WTC11 (cell line): ENCODE data around the gene MORC4. TPM values are rescaled to one million over a fixed set of nuclear protein-coding genes. Genes with fewer than 3 reads are reported as not detected.

Experiments used
- ATAC-seq: fragments of 200-7000 bp; cut with Tn5 transposase; 2 replicates; pipeline ENCODE4 v1.10.0; 2021; ENCODE audit warnings: mild to moderate bottlenecking, moderate library complexity
- CTCF ChIA-PET: fragments of 300-600 bp; sonication (Branson Sonifier 250); formaldehyde crosslinking; loops from one replicate; lab custom pipeline; 2021; ENCODE audit warnings: antibody characterized with exemption; lab: Charles Lee
- POLR2A ChIA-PET: fragments of 350-600 bp; sonication (Branson Sonifier 250); formaldehyde crosslinking; loops from one replicate; lab custom pipeline; 2021; ENCODE audit warnings: antibody characterized with exemption; lab: Charles Lee
- DNase-seq: peaks from one replicate; pipeline ENCODE4 v3.0.0; 2021; ENCODE audit warnings: low spot score
- H3K27ac Mint-ChIP-seq: 2 replicates; pipeline ENCODE4 v1.8.0; 2021; ENCODE audit warnings: mixed read lengths
- H3K27me3 Mint-ChIP-seq: 2 replicates; pipeline ENCODE4 v1.8.0; 2021; ENCODE audit warnings: low read depth, mild to moderate bottlenecking, moderate library complexity, mixed read lengths
- H3K36me3 Mint-ChIP-seq: 2 replicates; pipeline ENCODE4 v1.8.0; 2021; ENCODE audit warnings: mixed read lengths
- H3K4me1 Mint-ChIP-seq: 2 replicates; pipeline ENCODE4 v1.8.0; 2022; ENCODE audit warnings: mixed read lengths
- H3K4me3 Mint-ChIP-seq: 2 replicates; pipeline ENCODE4 v1.8.0; 2021; ENCODE audit warnings: mild to moderate bottlenecking, moderate library complexity, mixed read lengths
- H3K9me3 Mint-ChIP-seq: 2 replicates; pipeline ENCODE4 v1.8.0; 2021; ENCODE audit warnings: mixed read lengths
- AR ChIP-seq: fragments of 250-450 bp; sonication (Bioruptor Pico); IDR thresholded peaks from 2 replicates; pipeline ENCODE4 v1.9.0; 2021; ENCODE audit warnings: mild to moderate bottlenecking
- ATF1 ChIP-seq: sonication (generic); formaldehyde crosslinking; IDR thresholded peaks from 2 replicates; pipeline ENCODE4 v1.8.1; 2023; ENCODE audit warnings: mild to moderate bottlenecking, moderate library complexity, missing genetic modification reagents
- EMX1 ChIP-seq: fragments of 250-450 bp; sonication (Bioruptor Pico); IDR thresholded peaks from 2 replicates; pipeline ENCODE4 v1.8.0; 2021; ENCODE audit warnings: mild to moderate bottlenecking
- ETV6 ChIP-seq: sonication (generic); formaldehyde crosslinking; IDR thresholded peaks from 2 replicates; pipeline ENCODE4 v1.8.1; 2022; ENCODE audit warnings: mild to moderate bottlenecking, missing genetic modification reagents
- HMGA2 ChIP-seq: fragments of 250-450 bp; sonication (Bioruptor Pico); IDR thresholded peaks from 2 replicates; pipeline ENCODE4 v1.4.0; 2021; ENCODE audit warnings: mild to moderate bottlenecking, moderate library complexity
- IRF1 ChIP-seq: sonication (generic); formaldehyde crosslinking; IDR thresholded peaks from 2 replicates; pipeline ENCODE4 v1.8.0; 2023; ENCODE audit warnings: missing genetic modification reagents
- JUN ChIP-seq: sonication (generic); formaldehyde crosslinking; IDR thresholded peaks from 2 replicates; pipeline ENCODE4 v1.8.0; 2023; ENCODE audit warnings: mild to moderate bottlenecking, missing genetic modification reagents
- KAT7 ChIP-seq: sonication (generic); formaldehyde crosslinking; IDR thresholded peaks from 2 replicates; pipeline ENCODE4 v1.8.1; 2023; ENCODE audit warnings: missing genetic modification reagents, mild to moderate bottlenecking, borderline replicate concordance
- NFATC4 ChIP-seq: fragments of 250-450 bp; sonication (Bioruptor Pico); IDR thresholded peaks from 2 replicates; pipeline ENCODE4 v1.9.0; 2021; ENCODE audit warnings: mild to moderate bottlenecking
- SMAD3 ChIP-seq: sonication (generic); formaldehyde crosslinking; IDR thresholded peaks from 2 replicates; pipeline ENCODE4 v1.8.0; 2022; ENCODE audit warnings: missing genetic modification reagents, mild to moderate bottlenecking, borderline replicate concordance
- SMAD4 ChIP-seq: sonication (generic); formaldehyde crosslinking; IDR thresholded peaks from 2 replicates; pipeline ENCODE4 v1.8.0; 2022; ENCODE audit warnings: mild to moderate bottlenecking, missing genetic modification reagents
- TEAD4 ChIP-seq: sonication (generic); formaldehyde crosslinking; IDR thresholded peaks from 2 replicates; pipeline ENCODE4 v1.8.0; 2022; ENCODE audit warnings: mild to moderate bottlenecking, missing genetic modification reagents
- ZBTB21 ChIP-seq: sonication (generic); formaldehyde crosslinking; IDR thresholded peaks from 2 replicates; pipeline ENCODE4 v1.8.1; 2023; ENCODE audit warnings: mild to moderate bottlenecking, missing genetic modification reagents, borderline replicate concordance
- ZNF138 ChIP-seq: sonication (generic); formaldehyde crosslinking; conservative IDR thresholded peaks from 2 replicates; pipeline ENCODE4 v1.8.1; 2022; ENCODE audit warnings: mild to moderate bottlenecking, moderate library complexity, missing genetic modification reagents
- ZNF317 ChIP-seq: sonication (generic); formaldehyde crosslinking; IDR thresholded peaks from 2 replicates; pipeline ENCODE4 v1.8.1; 2023; ENCODE audit warnings: low read depth, mild to moderate bottlenecking, moderate library complexity, missing genetic modification reagents, borderline replicate concordance
- total RNA-seq: library from RNA; stranded (reverse); gene quantifications from 3 replicates; pipeline ENCODE4 v1.2.3, GENCODE V29; 2021
- TF ChIP-seq, protein P1 (sequence below): sonication (generic); formaldehyde crosslinking; IDR thresholded peaks from 2 replicates; pipeline ENCODE4 v1.8.0; 2023; ENCODE audit warnings: mild to moderate bottlenecking, missing genetic modification reagents
- TF ChIP-seq, protein P2 (sequence below): sonication (generic); formaldehyde crosslinking; IDR thresholded peaks from 2 replicates; pipeline ENCODE4 v1.8.1; 2023; ENCODE audit warnings: mild to moderate bottlenecking, missing genetic modification reagents, borderline replicate concordance
- TF ChIP-seq, protein P3 (sequence below): sonication (generic); formaldehyde crosslinking; IDR thresholded peaks from 2 replicates; pipeline ENCODE4 v1.8.0; 2022; ENCODE audit warnings: mild to moderate bottlenecking, missing genetic modification reagents
- TF ChIP-seq, protein P4 (sequence below): fragments of 250-450 bp; sonication (Bioruptor Pico); conservative IDR thresholded peaks from 2 replicates; pipeline ENCODE4 v1.9.0; 2021; ENCODE audit warnings: mild to moderate bottlenecking

The MORC4 gene
- total RNA-seq, 1 experiment from 2014 or later, result 4.6 TPM

DNA sequence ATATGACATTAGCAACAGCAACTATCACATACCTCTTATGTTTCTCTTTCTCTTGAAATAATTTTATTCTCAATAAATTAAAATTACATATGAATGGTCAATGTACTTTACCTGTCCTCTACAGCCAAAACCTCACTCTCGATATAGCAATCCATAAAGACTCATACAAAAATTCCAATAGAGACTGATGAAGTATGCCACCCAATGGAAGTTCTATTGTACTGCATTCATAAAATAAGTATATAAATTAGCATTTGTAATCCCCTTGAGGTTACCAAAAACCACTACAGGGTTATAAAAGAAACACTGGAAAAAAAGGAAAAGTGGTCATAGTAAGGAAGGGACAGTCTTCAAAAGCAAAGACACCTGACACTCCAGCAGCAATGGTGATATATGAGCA is 47.0 kb downstream of the MORC4 start:
- DNase-seq, result no peak
- Mint-ChIP-seq H3K4me1 (no peaks in the 10 kb centered on the region), H3K27ac (no peak overlapping the region), H3K9me3 (no peaks in the 10 kb centered on the region), H3K27me3 (no peaks in the 10 kb centered on the region), H3K36me3 (no peaks in the 10 kb centered on the region; the same call in 1 of the 2 replicates), H3K4me3 (no peak overlapping the region)
- ChIA-PET POLR2A (no interaction called here), CTCF (interaction anchor here (1.7 kb wide), 1 partner anchor 54 kb away, joined by 5 read pairs; no protein-coding TSS in a partner anchor)
- ATAC-seq, result no peak
- no peak for TF ChIP-seq SMAD4
- no peak for TF ChIP-seq ETV6 (CRISPR knock-in tag)
- no peak for TF ChIP-seq ZNF317 (CRISPR knock-in tag)
- no peak for TF ChIP-seq EMX1 (CRISPR knock-in tag)
- no peak for TF ChIP-seq ZBTB21 (CRISPR knock-in tag)

GRCh38 chrX:106952538-106952937 is 47.5 kb downstream of the MORC4 start:
- DNase-seq (no peak), ATAC-seq (no peak)
- no peak for TF ChIP-seq TEAD4
- TF ChIP-seq, protein P1, sequence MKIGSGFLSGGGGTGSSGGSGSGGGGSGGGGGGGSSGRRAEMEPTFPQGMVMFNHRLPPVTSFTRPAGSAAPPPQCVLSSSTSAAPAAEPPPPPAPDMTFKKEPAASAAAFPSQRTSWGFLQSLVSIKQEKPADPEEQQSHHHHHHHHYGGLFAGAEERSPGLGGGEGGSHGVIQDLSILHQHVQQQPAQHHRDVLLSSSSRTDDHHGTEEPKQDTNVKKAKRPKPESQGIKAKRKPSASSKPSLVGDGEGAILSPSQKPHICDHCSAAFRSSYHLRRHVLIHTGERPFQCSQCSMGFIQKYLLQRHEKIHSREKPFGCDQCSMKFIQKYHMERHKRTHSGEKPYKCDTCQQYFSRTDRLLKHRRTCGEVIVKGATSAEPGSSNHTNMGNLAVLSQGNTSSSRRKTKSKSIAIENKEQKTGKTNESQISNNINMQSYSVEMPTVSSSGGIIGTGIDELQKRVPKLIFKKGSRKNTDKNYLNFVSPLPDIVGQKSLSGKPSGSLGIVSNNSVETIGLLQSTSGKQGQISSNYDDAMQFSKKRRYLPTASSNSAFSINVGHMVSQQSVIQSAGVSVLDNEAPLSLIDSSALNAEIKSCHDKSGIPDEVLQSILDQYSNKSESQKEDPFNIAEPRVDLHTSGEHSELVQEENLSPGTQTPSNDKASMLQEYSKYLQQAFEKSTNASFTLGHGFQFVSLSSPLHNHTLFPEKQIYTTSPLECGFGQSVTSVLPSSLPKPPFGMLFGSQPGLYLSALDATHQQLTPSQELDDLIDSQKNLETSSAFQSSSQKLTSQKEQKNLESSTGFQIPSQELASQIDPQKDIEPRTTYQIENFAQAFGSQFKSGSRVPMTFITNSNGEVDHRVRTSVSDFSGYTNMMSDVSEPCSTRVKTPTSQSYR (CRISPR knock-in tag), result no peak
- no peak for TF ChIP-seq NFATC4 (CRISPR knock-in tag)
- TF ChIP-seq IRF1 (CRISPR knock-in tag), result no peak
- no peak for TF ChIP-seq AR (CRISPR knock-in tag)
- TF ChIP-seq KAT7 (CRISPR knock-in tag), result no peak
- TF ChIP-seq SMAD3 (CRISPR knock-in tag), result no peak
- TF ChIP-seq EMX1 (CRISPR knock-in tag), result no peak
- TF ChIP-seq, protein P2, sequence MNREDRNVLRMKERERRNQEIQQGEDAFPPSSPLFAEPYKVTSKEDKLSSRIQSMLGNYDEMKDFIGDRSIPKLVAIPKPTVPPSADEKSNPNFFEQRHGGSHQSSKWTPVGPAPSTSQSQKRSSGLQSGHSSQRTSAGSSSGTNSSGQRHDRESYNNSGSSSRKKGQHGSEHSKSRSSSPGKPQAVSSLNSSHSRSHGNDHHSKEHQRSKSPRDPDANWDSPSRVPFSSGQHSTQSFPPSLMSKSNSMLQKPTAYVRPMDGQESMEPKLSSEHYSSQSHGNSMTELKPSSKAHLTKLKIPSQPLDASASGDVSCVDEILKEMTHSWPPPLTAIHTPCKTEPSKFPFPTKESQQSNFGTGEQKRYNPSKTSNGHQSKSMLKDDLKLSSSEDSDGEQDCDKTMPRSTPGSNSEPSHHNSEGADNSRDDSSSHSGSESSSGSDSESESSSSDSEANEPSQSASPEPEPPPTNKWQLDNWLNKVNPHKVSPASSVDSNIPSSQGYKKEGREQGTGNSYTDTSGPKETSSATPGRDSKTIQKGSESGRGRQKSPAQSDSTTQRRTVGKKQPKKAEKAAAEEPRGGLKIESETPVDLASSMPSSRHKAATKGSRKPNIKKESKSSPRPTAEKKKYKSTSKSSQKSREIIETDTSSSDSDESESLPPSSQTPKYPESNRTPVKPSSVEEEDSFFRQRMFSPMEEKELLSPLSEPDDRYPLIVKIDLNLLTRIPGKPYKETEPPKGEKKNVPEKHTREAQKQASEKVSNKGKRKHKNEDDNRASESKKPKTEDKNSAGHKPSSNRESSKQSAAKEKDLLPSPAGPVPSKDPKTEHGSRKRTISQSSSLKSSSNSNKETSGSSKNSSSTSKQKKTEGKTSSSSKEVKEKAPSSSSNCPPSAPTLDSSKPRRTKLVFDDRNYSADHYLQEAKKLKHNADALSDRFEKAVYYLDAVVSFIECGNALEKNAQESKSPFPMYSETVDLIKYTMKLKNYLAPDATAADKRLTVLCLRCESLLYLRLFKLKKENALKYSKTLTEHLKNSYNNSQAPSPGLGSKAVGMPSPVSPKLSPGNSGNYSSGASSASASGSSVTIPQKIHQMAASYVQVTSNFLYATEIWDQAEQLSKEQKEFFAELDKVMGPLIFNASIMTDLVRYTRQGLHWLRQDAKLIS, result no peak
- no peak for TF ChIP-seq HMGA2 (CRISPR knock-in tag)
- TF ChIP-seq, protein P3, sequence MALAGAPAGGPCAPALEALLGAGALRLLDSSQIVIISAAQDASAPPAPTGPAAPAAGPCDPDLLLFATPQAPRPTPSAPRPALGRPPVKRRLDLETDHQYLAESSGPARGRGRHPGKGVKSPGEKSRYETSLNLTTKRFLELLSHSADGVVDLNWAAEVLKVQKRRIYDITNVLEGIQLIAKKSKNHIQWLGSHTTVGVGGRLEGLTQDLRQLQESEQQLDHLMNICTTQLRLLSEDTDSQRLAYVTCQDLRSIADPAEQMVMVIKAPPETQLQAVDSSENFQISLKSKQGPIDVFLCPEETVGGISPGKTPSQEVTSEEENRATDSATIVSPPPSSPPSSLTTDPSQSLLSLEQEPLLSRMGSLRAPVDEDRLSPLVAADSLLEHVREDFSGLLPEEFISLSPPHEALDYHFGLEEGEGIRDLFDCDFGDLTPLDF, result no peak
- no peak for TF ChIP-seq ATF1 (CRISPR knock-in tag)
- no peak for TF ChIP-seq ZNF138 (CRISPR knock-in tag)
- no peak for TF ChIP-seq JUN
- TF ChIP-seq, protein P4, sequence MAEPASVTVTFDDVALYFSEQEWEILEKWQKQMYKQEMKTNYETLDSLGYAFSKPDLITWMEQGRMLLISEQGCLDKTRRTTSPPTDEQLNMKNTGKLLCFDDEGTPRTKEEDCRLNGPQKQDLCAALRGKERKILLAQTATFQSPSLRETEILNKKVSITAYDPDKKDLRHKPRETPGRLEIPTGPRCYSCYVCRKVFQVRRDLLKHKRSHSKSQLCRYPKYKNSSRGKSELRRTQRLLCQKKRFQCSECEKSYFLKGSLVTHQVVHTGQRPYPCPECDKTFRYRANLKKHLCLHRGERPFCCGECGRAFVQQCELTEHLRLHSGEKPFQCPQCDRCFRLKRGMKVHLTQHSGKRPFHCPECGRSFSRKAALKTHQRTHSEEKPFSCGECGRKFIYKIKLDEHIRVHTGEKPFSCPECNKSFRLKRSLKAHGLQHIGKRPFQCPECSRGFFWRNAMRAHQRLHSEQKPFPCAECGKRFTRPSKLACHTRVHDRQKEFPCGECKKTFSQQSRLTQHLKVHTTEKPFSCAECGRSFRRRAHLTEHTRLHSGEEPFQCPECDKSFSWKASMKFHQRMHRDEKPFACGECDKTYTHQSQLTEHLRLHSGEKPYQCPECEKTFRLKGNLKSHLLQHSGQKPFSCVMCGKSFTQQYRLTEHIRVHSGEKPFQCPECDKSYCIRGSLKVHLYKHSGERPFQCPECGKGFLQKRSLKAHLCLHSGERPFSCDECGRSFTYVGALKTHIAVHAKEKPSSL, result no peak
- Mint-ChIP-seq H3K36me3 (no peaks in the 10 kb centered on the region; the same call in 1 of the 2 replicates), H3K4me3 (no peak overlapping the region), H3K27me3 (no peaks in the 10 kb centered on the region), H3K27ac (no peak overlapping the region), H3K4me1 (no peaks in the 10 kb centered on the region), H3K9me3 (no peaks in the 10 kb centered on the region)
- ChIA-PET POLR2A (no interaction called here), CTCF (interaction anchor here (1.7 kb wide), 1 partner anchor 54 kb away, joined by 5 read pairs; no protein-coding TSS in a partner anchor)
